Mammary epithelial cell (primary cell): ENCODE results near the gene SPTAN1.

Source experiments
- EZH2 ChIP-seq: IDR thresholded peaks from 2 replicates; pipeline ENCODE4 v1.6.1; 2012; ENCODE audit warnings: low read length, inconsistent platforms, borderline replicate concordance
- TF ChIP-seq, protein P1 (sequence below), 2 donors: IDR thresholded peaks in 1 of 2; conservative IDR thresholded peaks in 1 of 2; 2 replicates each; pipeline ENCODE4 v1.5.1; 2011 to 2012; ENCODE audit warnings: inconsistent platforms in 2 of 2, low read length in 2 of 2, mild to moderate bottlenecking in 2 of 2, control low read depth in 1 of 2, low read depth in 1 of 2; ENCODE audit not compliant: insufficient read depth in 1 of 2; ENCODE audit errors: extremely low read depth in 1 of 2

DNA sequence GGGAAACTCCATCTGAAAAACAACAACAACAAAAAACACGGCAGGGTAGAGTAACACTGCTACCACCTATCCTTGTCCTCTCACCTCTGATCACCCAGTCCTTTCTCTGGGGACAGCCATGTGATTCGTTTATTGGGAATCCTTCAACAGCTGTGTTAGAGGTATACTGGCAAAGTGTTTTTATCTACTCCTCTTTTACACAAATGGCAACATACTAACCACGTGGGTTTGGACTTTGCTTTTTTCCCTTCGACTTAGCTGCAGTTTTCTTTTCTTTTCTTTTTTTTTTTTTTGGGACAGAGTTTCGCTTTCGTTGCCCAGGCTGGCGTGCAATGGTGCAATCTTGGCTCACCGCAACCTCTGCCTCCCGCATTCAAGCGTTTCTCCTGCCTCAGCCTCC lies 125.4 kb downstream of the SPTAN1 start:
- TF ChIP-seq, protein P1, sequence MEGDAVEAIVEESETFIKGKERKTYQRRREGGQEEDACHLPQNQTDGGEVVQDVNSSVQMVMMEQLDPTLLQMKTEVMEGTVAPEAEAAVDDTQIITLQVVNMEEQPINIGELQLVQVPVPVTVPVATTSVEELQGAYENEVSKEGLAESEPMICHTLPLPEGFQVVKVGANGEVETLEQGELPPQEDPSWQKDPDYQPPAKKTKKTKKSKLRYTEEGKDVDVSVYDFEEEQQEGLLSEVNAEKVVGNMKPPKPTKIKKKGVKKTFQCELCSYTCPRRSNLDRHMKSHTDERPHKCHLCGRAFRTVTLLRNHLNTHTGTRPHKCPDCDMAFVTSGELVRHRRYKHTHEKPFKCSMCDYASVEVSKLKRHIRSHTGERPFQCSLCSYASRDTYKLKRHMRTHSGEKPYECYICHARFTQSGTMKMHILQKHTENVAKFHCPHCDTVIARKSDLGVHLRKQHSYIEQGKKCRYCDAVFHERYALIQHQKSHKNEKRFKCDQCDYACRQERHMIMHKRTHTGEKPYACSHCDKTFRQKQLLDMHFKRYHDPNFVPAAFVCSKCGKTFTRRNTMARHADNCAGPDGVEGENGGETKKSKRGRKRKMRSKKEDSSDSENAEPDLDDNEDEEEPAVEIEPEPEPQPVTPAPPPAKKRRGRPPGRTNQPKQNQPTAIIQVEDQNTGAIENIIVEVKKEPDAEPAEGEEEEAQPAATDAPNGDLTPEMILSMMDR (conservative IDR thresholded peaks at IDR 0.05 in 1 of 2, IDR thresholded peaks at IDR 0.05 in 1 of 2; ENCODE audit: extremely low read depth in 1 of 2, insufficient read depth in 1 of 2, low read depth in 1 of 2, low read length in 2 of 2): no peak
- no peak for TF ChIP-seq EZH2
